Keratinocyte (primary cell): ENCODE measurements around the gene CAMKK2. TPM values are rescaled to one million over a fixed set of nuclear protein-coding genes. Genes with fewer than 3 reads are reported as not detected.

Experiments
- DNase-seq: peaks from one replicate; pipeline ENCODE4 v3.0.0-alpha.2; 2011; ENCODE audit warnings: low read depth, missing footprints, low spot score
- FAIRE-seq: peaks from 2 replicates; lab custom pipeline; 2011; peaks lifted over from hg19 to GRCh38; lab: Jason Lieb, UNC
- H2AFZ ChIP-seq: 2 replicates; pipeline ENCODE4 v1.6.0; 2012; ENCODE audit warnings: low read length, control low read depth, inconsistent platforms; ENCODE audit not compliant: control insufficient read depth
- H3K27ac ChIP-seq: 2 replicates; pipeline ENCODE4 v1.5.1; 2011; ENCODE audit warnings: low read length; ENCODE audit not compliant: control insufficient read depth, insufficient read depth
- H3K27me3 ChIP-seq: 3 replicates; pipeline ENCODE4 v1.6.0; 2011; ENCODE audit warnings: low read length; ENCODE audit not compliant: control insufficient read depth, insufficient read depth; ENCODE audit errors: extremely low read depth
- H3K36me3 ChIP-seq, 2 experiments: 2 replicates in 1 of 2; 3 replicates in 1 of 2; pipeline ENCODE4 v1.5.1; 2011; ENCODE audit warnings: low read length in 2 of 2, mild to moderate bottlenecking in 1 of 2; ENCODE audit not compliant: control insufficient read depth in 2 of 2, insufficient read depth in 2 of 2; ENCODE audit errors: extremely low read depth in 1 of 2
- H3K4me1 ChIP-seq: 3 replicates; pipeline ENCODE4 v1.5.1; 2011; ENCODE audit warnings: low read length; ENCODE audit not compliant: control insufficient read depth, insufficient read depth; ENCODE audit errors: extremely low read depth
- H3K4me2 ChIP-seq: 3 replicates; pipeline ENCODE4 v1.6.0; 2011; ENCODE audit warnings: low read depth, low read length; ENCODE audit not compliant: control insufficient read depth, insufficient read depth; ENCODE audit errors: extremely low read depth
- H3K4me3 ChIP-seq, 3 experiments: fragments of 200-600 bp in 1 of 3; sonication (generic) in 1 of 3; 2 replicates in 2 of 3; 3 replicates in 1 of 3; pipeline ENCODE4 v1.5.1; 2011 to 2016; ENCODE audit warnings: low read length in 3 of 3, mild to moderate bottlenecking in 3 of 3, control low read depth in 2 of 3, inconsistent platforms in 1 of 3, low read depth in 1 of 3, mixed read lengths in 1 of 3, mixed run types in 1 of 3, moderate library complexity in 1 of 3; ENCODE audit not compliant: control insufficient read depth in 2 of 3, insufficient read depth in 2 of 3; ENCODE audit errors: extremely low read depth in 1 of 3
- H3K79me2 ChIP-seq: 2 replicates; pipeline ENCODE4 v1.6.0; 2012; ENCODE audit warnings: low read length; ENCODE audit not compliant: control insufficient read depth, insufficient read depth
- H3K9ac ChIP-seq: 3 replicates; pipeline ENCODE4 v1.6.0; 2011; ENCODE audit warnings: low read length; ENCODE audit not compliant: control insufficient read depth, insufficient read depth; ENCODE audit errors: extremely low read depth
- H3K9me1 ChIP-seq: 3 replicates; pipeline ENCODE4 v1.6.0; 2011; ENCODE audit warnings: low read length; ENCODE audit not compliant: control insufficient read depth, insufficient read depth; ENCODE audit errors: extremely low read depth
- H3K9me3 ChIP-seq: 2 replicates; pipeline ENCODE4 v1.5.1; 2012; ENCODE audit warnings: low read depth, low read length; ENCODE audit not compliant: control insufficient read depth
- H4K20me1 ChIP-seq: 3 replicates; pipeline ENCODE4 v1.6.0; 2011; ENCODE audit warnings: low read length; ENCODE audit not compliant: control insufficient read depth, insufficient read depth; ENCODE audit errors: extremely low read depth
- EZH2 ChIP-seq: IDR thresholded peaks from one replicate; pipeline ENCODE4 v1.6.1; 2012; ENCODE audit warnings: inconsistent platforms, mild to moderate bottlenecking, low read length, moderate library complexity
- dilution Hi-C: fragments of 300-500 bp; cut with MboI; formaldehyde crosslinking; loops from one replicate; pipeline ENCODE4 v1.7.0; 2020; ENCODE audit warnings: low sequenced_read_pairs; ENCODE audit not compliant: extremely low pct_ligation_motif_present
- polyA plus RNA-seq, 5 experiments: library from polyadenylated mRNA; depleted of rRNA in 3 of 5; stranded (reverse) in 3 of 5; stranded (forward) in 1 of 5; unstranded in 1 of 5; fragments of >200 nt; gene quantifications; 1 replicate in 1 of 5; 2 replicates in 3 of 5; 3 replicates in 1 of 5; pipeline versions ENCODE4 v1.2.1 to v1.2.3, GENCODE V29; 2011 to 2012; ENCODE audit warnings: missing spikeins in 2 of 5, low read depth in 1 of 5, low replicate concordance in 1 of 5
- TF ChIP-seq, protein P1 (sequence below), 3 experiments: IDR thresholded peaks in 1 of 3; conservative IDR thresholded peaks in 1 of 3; optimal IDR thresholded peaks in 1 of 3; 2 replicates in 2 of 3; 3 replicates in 1 of 3; pipeline versions ENCODE3 to v1.5.1; 2011; ENCODE audit warnings: low read length in 3 of 3, mild to moderate bottlenecking in 3 of 3, moderate library complexity in 2 of 3, control low read depth in 1 of 3, inconsistent platforms in 1 of 3; ENCODE audit not compliant: insufficient read depth in 2 of 3; ENCODE audit errors: extremely low read depth in 1 of 3

Gene CAMKK2
- polyA plus RNA-seq, 1 donor (not counting 4 experiments of a cell fraction or from before 2014, with no cell fraction given): 18.6 TPM

DNA sequence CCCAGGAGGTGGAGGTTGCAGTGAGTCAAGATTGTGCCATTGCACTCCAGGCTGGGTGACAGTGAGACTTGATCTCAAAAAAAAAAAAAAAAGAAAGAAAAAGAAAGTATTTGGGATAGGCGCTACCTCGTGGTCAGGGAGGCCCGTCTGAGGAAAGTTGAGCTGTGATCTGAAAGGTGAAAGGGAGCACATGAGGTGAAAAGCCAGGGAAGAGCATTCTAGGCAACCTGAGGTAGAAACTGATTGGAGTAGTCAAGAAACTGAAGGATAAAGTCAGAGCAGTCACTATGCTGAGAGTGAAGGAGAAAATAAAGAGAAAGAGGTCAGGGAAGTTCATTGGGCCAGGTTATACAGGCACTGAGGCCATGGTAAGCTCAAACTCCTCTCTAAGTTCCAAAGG, 48.0 kb upstream of the CAMKK2 start:
- Histone ChIP-seq H3K4me2 (no peak overlapping the region), H3K27me3 (no peaks in the 10 kb centered on the region), H3K4me3 (no peak overlapping the region), H3K9me3 (no peaks in the 10 kb centered on the region), H4K20me1 (no peaks in the 10 kb centered on the region), H3K9ac (no peak overlapping the region), H3K4me1 (no peaks in the 10 kb centered on the region), H2AFZ (no peak overlapping the region), H3K79me2 (peaks cover 12% of the 10 kb centered on the region), H3K27ac (no peak overlapping the region), H3K36me3 (peaks cover 21 to 39% of the 10 kb centered on the region in 2 experiments), H3K9me1 (no peaks in the 10 kb centered on the region)
- TF ChIP-seq, protein P1, sequence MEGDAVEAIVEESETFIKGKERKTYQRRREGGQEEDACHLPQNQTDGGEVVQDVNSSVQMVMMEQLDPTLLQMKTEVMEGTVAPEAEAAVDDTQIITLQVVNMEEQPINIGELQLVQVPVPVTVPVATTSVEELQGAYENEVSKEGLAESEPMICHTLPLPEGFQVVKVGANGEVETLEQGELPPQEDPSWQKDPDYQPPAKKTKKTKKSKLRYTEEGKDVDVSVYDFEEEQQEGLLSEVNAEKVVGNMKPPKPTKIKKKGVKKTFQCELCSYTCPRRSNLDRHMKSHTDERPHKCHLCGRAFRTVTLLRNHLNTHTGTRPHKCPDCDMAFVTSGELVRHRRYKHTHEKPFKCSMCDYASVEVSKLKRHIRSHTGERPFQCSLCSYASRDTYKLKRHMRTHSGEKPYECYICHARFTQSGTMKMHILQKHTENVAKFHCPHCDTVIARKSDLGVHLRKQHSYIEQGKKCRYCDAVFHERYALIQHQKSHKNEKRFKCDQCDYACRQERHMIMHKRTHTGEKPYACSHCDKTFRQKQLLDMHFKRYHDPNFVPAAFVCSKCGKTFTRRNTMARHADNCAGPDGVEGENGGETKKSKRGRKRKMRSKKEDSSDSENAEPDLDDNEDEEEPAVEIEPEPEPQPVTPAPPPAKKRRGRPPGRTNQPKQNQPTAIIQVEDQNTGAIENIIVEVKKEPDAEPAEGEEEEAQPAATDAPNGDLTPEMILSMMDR (optimal IDR thresholded peaks at IDR 0.05 in 1 of 3, IDR thresholded peaks at IDR 0.05 in 1 of 3, conservative IDR thresholded peaks at IDR 0.05 in 1 of 3; ENCODE audit: extremely low read depth in 1 of 3, insufficient read depth in 2 of 3, low read length in 3 of 3): no peak
- no peak for TF ChIP-seq EZH2
- dilution Hi-C loops: no loop called here
- DNase-seq (no peak), FAIRE-seq (no peak)

DNA sequence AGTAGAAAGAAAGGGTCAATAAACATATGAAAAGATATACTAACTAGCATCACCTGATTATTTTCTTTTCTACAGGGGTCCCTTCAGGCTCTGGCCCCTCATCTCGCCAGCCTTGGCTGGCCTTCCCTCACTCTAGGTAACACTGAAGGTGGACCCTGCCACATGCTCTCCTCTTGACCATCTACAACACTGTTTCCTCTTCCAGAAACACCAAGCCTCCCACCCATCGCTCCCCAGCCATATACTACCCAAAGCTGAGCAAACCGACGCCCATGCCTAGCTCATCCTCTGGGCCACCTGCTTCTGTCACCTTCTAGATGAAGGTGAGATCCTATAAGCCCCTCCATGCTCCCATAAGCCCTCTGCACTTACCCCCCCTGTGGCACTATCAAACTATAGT, 40.9 kb upstream of the CAMKK2 start:
- Histone ChIP-seq H3K27ac (no peak overlapping the region), H3K27me3 (no peaks in the 10 kb centered on the region), H3K4me1 (peaks cover 4% of the 10 kb centered on the region), H3K4me3 (no peak overlapping the region), H3K79me2 (no peaks in the 10 kb centered on the region), H3K4me2 (no peak overlapping the region), H3K9me1 (no peaks in the 10 kb centered on the region), H3K9ac (no peak overlapping the region), H3K36me3 (peaks cover 11 to 23% of the 10 kb centered on the region in 2 experiments), H2AFZ (no peak overlapping the region), H3K9me3 (no peaks in the 10 kb centered on the region), H4K20me1 (no peaks in the 10 kb centered on the region)
- DNase-seq (no peak), FAIRE-seq (no peak)
- TF ChIP-seq EZH2: no peak
- TF ChIP-seq, protein P1 (optimal IDR thresholded peaks at IDR 0.05 in 1 of 3, IDR thresholded peaks at IDR 0.05 in 1 of 3, conservative IDR thresholded peaks at IDR 0.05 in 1 of 3; ENCODE audit: extremely low read depth in 1 of 3, insufficient read depth in 2 of 3, low read length in 3 of 3): no peak
- dilution Hi-C loops: no loop called here
